Endothelial cell of hepatic sinusoid (primary cell): ENCODE data around the gene MAL.

Source experiments
- in situ Hi-C: cut with HindIII; loops from 2 replicates; pipeline ENCODE4 v1.10.0; 2017; ENCODE audit warnings: low sequenced_read_pairs

Gene MAL

GRCh38 chr2:95047629-95048510, 22.4 kb downstream of the MAL start:
- in situ Hi-C loops: no loop called here

GRCh38 chr2:95048825-95049682, 23.5 kb downstream of the MAL start:
- in situ Hi-C loops: no loop called here

GRCh38 chr2:95049683-95049955, 24.1 kb downstream of the MAL start:
- in situ Hi-C loops: no loop called here

GRCh38 chr2:95049961-95050360, 24.5 kb downstream of the MAL start:
- in situ Hi-C loops: no loop called here

GRCh38 chr2:95050385-95051300, 25.1 kb downstream of the MAL start:
- in situ Hi-C loops: no loop called here

GRCh38 chr2:95051626-95052025, 26.1 kb downstream of the MAL start:
- in situ Hi-C loops: no loop called here

GRCh38 chr2:95052307-95052706, 26.8 kb downstream of the MAL start:
- in situ Hi-C loops: no loop called here

GRCh38 chr2:95052804-95053479, 27.4 kb downstream of the MAL start:
- in situ Hi-C loops: no loop called here

GRCh38 chr2:95053543-95053942, 28.0 kb downstream of the MAL start:
- in situ Hi-C loops: no loop called here

- in situ Hi-C loops: no loop called here
These were observed 28.5 kb downstream of the MAL start for GRCh38 chr2:95054016-95054415.

GRCh38 chr2:95055262-95055661, 29.8 kb downstream of the MAL start:
- in situ Hi-C loops: no loop called here

GRCh38 chr2:95056044-95056443, 30.5 kb downstream of the MAL start:
- in situ Hi-C loops: no loop called here

- in situ Hi-C loops: no loop called here
These were observed 31.3 kb downstream of the MAL start for GRCh38 chr2:95056461-95057459.

- in situ Hi-C loops: no loop called here
These were observed 32.2 kb downstream of the MAL start for GRCh38 chr2:95057535-95058370.

GRCh38 chr2:95058466-95058988, 33.0 kb downstream of the MAL start:
- in situ Hi-C loops: no loop called here

GRCh38 chr2:95058989-95059641, 33.6 kb downstream of the MAL start:
- in situ Hi-C loops: no loop called here

- in situ Hi-C loops: no loop called here
These were observed 34.3 kb downstream of the MAL start for GRCh38 chr2:95059656-95060370.
